HEK293 (cell line): Measurements from ENCODE around the gene GNAI1.

ENCODE experiments used
- CTCF ChIA-PET: fragments of 350-600 bp; formaldehyde crosslinking; extraction: SDS; loops from one replicate; lab custom pipeline; 2021; ENCODE audit warnings: antibody characterized with exemption; lab: Yijun Ruan, JAX
- POLR2A ChIA-PET: fragments of 300-600 bp; formaldehyde crosslinking; extraction: SDS; loops from one replicate; lab custom pipeline; 2020; ENCODE audit warnings: antibody characterized with exemption, inconsistent platforms; lab: Yijun Ruan, JAX
- H3K27ac ChIP-seq: fragments of 200-500 bp; sonication (Bioruptor generic); 2 replicates; pipeline ENCODE4 v1.5.1; 2014; ENCODE audit warnings: low read depth, low read length, control low read depth, inconsistent platforms; ENCODE audit errors: extremely low read depth
- H3K36me3 ChIP-seq, 2 experiments: fragments of 200-500 bp in 1 of 2; sonication (Bioruptor generic) in 1 of 2; 1 replicate in 1 of 2; 2 replicates in 1 of 2; pipeline ENCODE4 v1.5.1; 2014 to 2017; ENCODE audit warnings: inconsistent platforms in 2 of 2, low read length in 2 of 2; ENCODE audit not compliant: control insufficient read depth in 2 of 2, insufficient read depth in 1 of 2
- H3K4me1 ChIP-seq: fragments of 200-500 bp; sonication (Bioruptor generic); 2 replicates; pipeline ENCODE4 v1.5.1; 2014; ENCODE audit warnings: mild to moderate bottlenecking, low read length, inconsistent platforms; ENCODE audit not compliant: control insufficient read depth, insufficient read depth
- H3K4me3 ChIP-seq: 2 replicates; pipeline ENCODE4 v1.5.1; 2011; ENCODE audit warnings: low read depth, mild to moderate bottlenecking, control low read depth, low read length, moderate library complexity
- H3K9me3 ChIP-seq: fragments of 200-500 bp; sonication (Bioruptor generic); 2 replicates; pipeline ENCODE4 v1.5.1; 2014; ENCODE audit warnings: low read depth, low read length, inconsistent platforms; ENCODE audit not compliant: control insufficient read depth, insufficient read depth
- SCRT1 ChIP-seq: fragments of 450-650 bp; formaldehyde crosslinking; IDR thresholded peaks from 2 replicates; pipeline ENCODE4 v1.5.1; 2016; ENCODE audit warnings: missing biosample characterization, missing genetic modification characterization, borderline replicate concordance
- SP3 ChIP-seq: fragments of 450-650 bp; formaldehyde crosslinking; IDR thresholded peaks from 2 replicates; pipeline ENCODE4 v1.5.1; 2016; ENCODE audit warnings: missing biosample characterization, missing genetic modification characterization
- ZFHX2 ChIP-seq: fragments of 450-650 bp; formaldehyde crosslinking; conservative IDR thresholded peaks from 2 replicates; pipeline ENCODE4 v1.5.1; 2016; ENCODE audit warnings: missing biosample characterization, missing genetic modification characterization
- ZNF140 ChIP-seq: fragments of 450-650 bp; formaldehyde crosslinking; IDR thresholded peaks from 2 replicates; pipeline ENCODE4 v1.5.1; 2016; ENCODE audit warnings: missing biosample characterization, missing genetic modification characterization
- ZNF175 ChIP-seq: fragments of 450-650 bp; formaldehyde crosslinking; IDR thresholded peaks from 2 replicates; pipeline ENCODE4 v1.5.1; 2016; ENCODE audit warnings: missing biosample characterization, missing genetic modification characterization
- ZNF239 ChIP-seq: fragments of 450-650 bp; formaldehyde crosslinking; IDR thresholded peaks from 2 replicates; pipeline ENCODE4 v1.5.1; 2016; ENCODE audit warnings: missing biosample characterization, missing genetic modification characterization
- ZNF521 ChIP-seq: fragments of 450-650 bp; formaldehyde crosslinking; IDR thresholded peaks from 2 replicates; pipeline ENCODE4 v1.5.1; 2017; ENCODE audit warnings: missing biosample characterization, mild to moderate bottlenecking, missing genetic modification characterization
- ZNF558 ChIP-seq: fragments of 450-650 bp; formaldehyde crosslinking; IDR thresholded peaks from 2 replicates; pipeline ENCODE4 v1.5.1; 2016; ENCODE audit warnings: missing biosample characterization, missing genetic modification characterization
- ZNF610 ChIP-seq: fragments of 450-650 bp; formaldehyde crosslinking; IDR thresholded peaks from 2 replicates; pipeline ENCODE4 v1.5.1; 2016; ENCODE audit warnings: missing biosample characterization, missing genetic modification characterization, borderline replicate concordance
- ZNF621 ChIP-seq: fragments of 450-650 bp; formaldehyde crosslinking; IDR thresholded peaks from 2 replicates; pipeline ENCODE4 v1.5.1; 2017; ENCODE audit warnings: missing biosample characterization, missing genetic modification characterization
- ZNF654 ChIP-seq: fragments of 450-650 bp; formaldehyde crosslinking; IDR thresholded peaks from 2 replicates; pipeline ENCODE4 v1.5.1; 2016; ENCODE audit warnings: low read depth, missing biosample characterization, missing genetic modification characterization
- ZNF76 ChIP-seq: fragments of 450-650 bp; formaldehyde crosslinking; IDR thresholded peaks from 2 replicates; pipeline ENCODE4; 2016; ENCODE audit warnings: low read depth, missing biosample characterization, missing genetic modification characterization, borderline replicate concordance
- TF ChIP-seq, protein P1 (sequence below): fragments of 450-650 bp; formaldehyde crosslinking; IDR thresholded peaks from 2 replicates; pipeline ENCODE4 v1.5.1; 2016; ENCODE audit warnings: missing biosample characterization, missing genetic modification characterization
- TF ChIP-seq, protein P2 (sequence below): fragments of 450-650 bp; formaldehyde crosslinking; IDR thresholded peaks from 2 replicates; pipeline ENCODE4 v1.5.1; 2016; ENCODE audit warnings: missing biosample characterization, missing genetic modification characterization

The GNAI1 gene

DNA sequence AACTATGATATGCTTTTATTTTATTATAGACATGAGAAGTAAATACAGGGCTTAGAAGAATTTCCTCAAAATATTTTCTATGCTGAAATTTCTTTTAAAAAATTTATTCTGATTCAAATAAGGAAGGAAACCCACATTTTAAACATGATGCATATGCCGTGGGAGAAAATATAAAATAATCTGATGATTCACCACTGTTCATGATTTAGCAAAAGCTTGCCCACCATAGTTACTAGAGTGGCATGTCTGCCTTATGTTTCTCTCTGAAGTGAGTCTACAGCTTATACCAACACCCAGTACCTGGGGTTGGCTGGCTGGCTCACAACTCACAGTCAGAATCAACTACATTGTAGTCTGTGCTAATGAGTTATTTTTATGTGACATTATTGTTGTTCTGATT, 102.0 kb downstream of the GNAI1 start (continued):
- TF ChIP-seq, protein P1, sequence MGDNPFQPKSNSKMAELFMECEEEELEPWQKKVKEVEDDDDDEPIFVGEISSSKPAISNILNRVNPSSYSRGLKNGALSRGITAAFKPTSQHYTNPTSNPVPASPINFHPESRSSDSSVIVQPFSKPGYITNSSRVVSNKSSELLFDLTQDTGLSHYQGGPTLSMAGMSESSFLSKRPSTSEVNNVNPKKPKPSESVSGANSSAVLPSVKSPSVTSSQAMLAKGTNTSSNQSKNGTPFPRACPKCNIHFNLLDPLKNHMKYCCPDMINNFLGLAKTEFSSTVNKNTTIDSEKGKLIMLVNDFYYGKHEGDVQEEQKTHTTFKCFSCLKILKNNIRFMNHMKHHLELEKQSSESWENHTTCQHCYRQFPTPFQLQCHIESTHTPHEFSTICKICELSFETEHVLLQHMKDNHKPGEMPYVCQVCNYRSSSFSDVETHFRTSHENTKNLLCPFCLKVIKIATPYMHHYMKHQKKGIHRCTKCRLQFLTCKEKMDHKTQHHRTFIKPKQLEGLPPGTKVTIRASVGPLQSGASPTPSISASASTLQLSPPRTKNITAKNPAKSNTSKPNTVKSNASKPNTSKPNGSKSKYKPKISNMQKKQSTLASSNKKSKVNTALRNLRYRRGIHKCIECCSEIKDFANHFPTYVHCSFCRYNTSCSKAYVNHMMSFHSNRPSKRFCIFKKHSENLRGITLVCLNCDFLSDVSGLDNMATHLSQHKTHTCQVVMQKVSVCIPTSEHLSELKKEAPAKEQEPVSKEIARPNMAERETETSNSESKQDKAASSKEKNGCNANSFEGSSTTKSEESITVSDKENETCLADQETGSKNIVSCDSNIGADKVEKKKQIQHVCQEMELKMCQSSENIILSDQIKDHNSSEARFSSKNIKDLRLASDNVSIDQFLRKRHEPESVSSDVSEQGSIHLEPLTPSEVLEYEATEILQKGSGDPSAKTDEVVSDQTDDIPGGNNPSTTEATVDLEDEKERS (tag by site-specific recombination): no peak
- no peak for TF ChIP-seq ZNF76

DNA sequence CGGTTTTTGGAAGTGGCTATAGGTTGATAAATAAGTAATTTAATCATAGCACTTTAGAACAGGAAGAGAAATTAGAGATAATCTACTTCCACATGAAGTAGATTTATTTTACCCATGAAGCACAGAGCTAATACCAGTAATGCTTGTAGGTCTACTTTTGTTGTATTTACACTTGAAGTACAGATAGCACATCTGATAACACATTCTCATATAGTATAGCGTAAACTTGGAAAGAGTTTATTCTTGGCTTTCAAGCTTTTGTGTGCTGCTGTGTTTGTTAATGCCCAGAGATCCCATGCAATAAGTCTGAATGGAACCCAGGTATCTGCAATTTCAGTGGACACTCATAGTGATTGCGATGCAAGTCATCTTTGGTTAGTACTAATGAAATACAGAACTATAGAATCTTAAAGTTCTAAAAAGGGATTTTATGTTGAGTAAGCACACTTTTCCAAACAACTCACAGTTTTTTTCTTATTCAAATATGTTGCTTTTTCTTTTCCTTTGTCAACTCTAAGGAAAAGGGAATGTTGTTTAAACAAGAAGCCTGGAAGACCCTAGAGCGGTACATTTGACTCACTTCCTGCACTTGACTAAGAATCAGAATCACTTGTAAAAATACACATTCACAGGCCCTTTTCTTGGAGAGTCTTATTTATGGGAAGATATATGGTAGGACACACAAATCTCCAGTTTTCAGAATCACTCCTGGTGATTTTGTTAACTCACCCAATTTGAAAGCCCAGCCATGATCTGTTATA, 105.8 kb downstream of the GNAI1 start:
- no peak overlapping the region for H3K27ac ChIP-seq
- CTCF ChIA-PET: no interaction called here

GRCh38 chr7:80241671-80242070, 107.0 kb downstream of the GNAI1 start:
- ChIA-PET POLR2A (no interaction called here), CTCF (interaction anchor here (0.6 kb wide), 1 partner anchor 61 kb away, joined by 4 read pairs; no protein-coding TSS in a partner anchor)
- Histone ChIP-seq H3K9me3 (no peaks in the 10 kb centered on the region), H3K27ac (no peak overlapping the region), H3K36me3 (no peaks in the 10 kb centered on the region), H3K4me1 (no peaks in the 10 kb centered on the region), H3K4me3 (no peak overlapping the region)
- TF ChIP-seq ZFHX2 (tag by site-specific recombination): no peak
- no peak for TF ChIP-seq ZNF621 (tag by site-specific recombination)
- TF ChIP-seq ZNF521: no peak
- no peak for TF ChIP-seq ZNF175 (tag by site-specific recombination)
- TF ChIP-seq ZNF239 (tag by site-specific recombination): no peak

More for the DNA sequence above, 105.8 kb downstream of the GNAI1 start:
- POLR2A ChIA-PET: no interaction called here
- Histone ChIP-seq H3K36me3 (no peaks in the 10 kb centered on the region), H3K4me1 (no peaks in the 10 kb centered on the region), H3K9me3 (no peaks in the 10 kb centered on the region), H3K4me3 (no peak overlapping the region)
- TF ChIP-seq SP3 (tag by site-specific recombination): no peak

- Histone ChIP-seq H3K4me1 (no peaks in the 10 kb centered on the region), H3K4me3 (no peak overlapping the region), H3K27ac (no peak overlapping the region), H3K9me3 (no peaks in the 10 kb centered on the region), H3K36me3 (no peaks in the 10 kb centered on the region)
- ChIA-PET CTCF (no interaction called here), POLR2A (no interaction called here)
- TF ChIP-seq ZNF654 (tag by site-specific recombination): no peak
- TF ChIP-seq SCRT1 (tag by site-specific recombination): no peak
- no peak for TF ChIP-seq ZNF558 (tag by site-specific recombination)
- TF ChIP-seq ZNF140 (tag by site-specific recombination): no peak
- TF ChIP-seq, protein P2, sequence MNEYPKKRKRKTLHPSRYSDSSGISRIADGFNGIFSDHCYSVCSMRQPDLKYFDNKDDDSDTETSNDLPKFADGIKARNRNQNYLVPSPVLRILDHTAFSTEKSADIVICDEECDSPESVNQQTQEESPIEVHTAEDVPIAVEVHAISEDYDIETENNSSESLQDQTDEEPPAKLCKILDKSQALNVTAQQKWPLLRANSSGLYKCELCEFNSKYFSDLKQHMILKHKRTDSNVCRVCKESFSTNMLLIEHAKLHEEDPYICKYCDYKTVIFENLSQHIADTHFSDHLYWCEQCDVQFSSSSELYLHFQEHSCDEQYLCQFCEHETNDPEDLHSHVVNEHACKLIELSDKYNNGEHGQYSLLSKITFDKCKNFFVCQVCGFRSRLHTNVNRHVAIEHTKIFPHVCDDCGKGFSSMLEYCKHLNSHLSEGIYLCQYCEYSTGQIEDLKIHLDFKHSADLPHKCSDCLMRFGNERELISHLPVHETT (tag by site-specific recombination): no peak
- no peak for TF ChIP-seq ZNF610 (tag by site-specific recombination)
Observed at GRCh38 chr7:80243425-80243824, 108.8 kb downstream of the GNAI1 start.
